Thoracic aorta endothelial cell (primary cell): ENCODE data around the gene GRHPR. TPM values are rescaled to one million over a fixed set of nuclear protein-coding genes. Genes with fewer than 3 reads are reported as not detected.

Experiments used
- total RNA-seq: library from RNA; depleted of rRNA; stranded (reverse); fragments of >200 nt; gene quantifications from 2 replicates; pipeline ENCODE4 v1.2.3, GENCODE V29; 2012

Gene GRHPR
- 130 and 136 TPM in 2 replicates for total RNA-seq

GRCh38 chr9:37422289-37423104 is at the start of gene GRHPR:
Gene GRHPR (plus strand): TSS chr9:37422696. CDS start chr9:37422751, 55 bp downstream.

GRCh38 chr9:37465249-37466036 is 42.9 kb downstream of the GRHPR start, which contains the start of gene ZBTB5:
Gene ZBTB5 (minus strand): TSS chr9:37465450. CDS start chr9:37442551, 22,899 bp downstream.

GRCh38 chr9:37485389-37486255 is 63.1 kb downstream of the GRHPR start, which contains the start of gene POLR1E:
Gene POLR1E (plus strand): TSS chr9:37485948. CDS start chr9:37486048, 100 bp downstream.

Other genes starting within 250 kb of the GRHPR start
- 10.5 and 11.7 TPM in 2 replicates for gene ZBTB5, start 42.8 kb downstream of the GRHPR start, total RNA-seq
- 28.9 and 30.7 TPM in 2 replicates for gene POLR1E, start 63.3 kb downstream of the GRHPR start, total RNA-seq
- 9.5 and 9.8 TPM in 2 replicates for gene FBXO10, start 153.7 kb downstream of the GRHPR start, total RNA-seq
- 218 and 229 TPM in 2 replicates for gene TOMM5, start 169.9 kb downstream of the GRHPR start, total RNA-seq
- gene FRMPD1, start 228.3 kb downstream of the GRHPR start, total RNA-seq = not detected in 2 replicates